HEK293 (cell line): ENCODE data around the gene MYCBPAP.

Experiments used
- BCL11A ChIP-seq: fragments of 450-650 bp; formaldehyde crosslinking; IDR thresholded peaks from 2 replicates; pipeline ENCODE4 v1.5.1; 2016; ENCODE audit warnings: low read depth, missing biosample characterization, missing genetic modification characterization
- BCL11B ChIP-seq: fragments of 450-650 bp; formaldehyde crosslinking; IDR thresholded peaks from 2 replicates; pipeline ENCODE4 v1.5.1; 2016; ENCODE audit warnings: low read depth, missing biosample characterization, missing genetic modification characterization
- KLF10 ChIP-seq: fragments of 450-650 bp; IDR thresholded peaks from 2 replicates; pipeline ENCODE4 v1.5.1; 2018; ENCODE audit warnings: missing biosample characterization, mild to moderate bottlenecking, missing genetic modification characterization
- KLF8 ChIP-seq: fragments of 450-650 bp; formaldehyde crosslinking; IDR thresholded peaks from 2 replicates; pipeline ENCODE4 v1.5.1; 2016; ENCODE audit warnings: missing biosample characterization, missing genetic modification characterization
- OSR2 ChIP-seq: fragments of 450-650 bp; formaldehyde crosslinking; IDR thresholded peaks from 2 replicates; pipeline ENCODE4 v1.5.1; 2016; ENCODE audit warnings: missing biosample characterization, missing genetic modification characterization
- PRDM2 ChIP-seq: fragments of 450-650 bp; formaldehyde crosslinking; IDR thresholded peaks from 2 replicates; pipeline ENCODE4 v1.5.1; 2016; ENCODE audit warnings: missing biosample characterization, missing genetic modification characterization, borderline replicate concordance
- REPIN1 ChIP-seq: fragments of 450-650 bp; formaldehyde crosslinking; IDR thresholded peaks from 2 replicates; pipeline ENCODE4 v1.5.1; 2017; ENCODE audit warnings: missing biosample characterization, missing genetic modification characterization, low read depth
- SP2 ChIP-seq: fragments of 450-650 bp; formaldehyde crosslinking; IDR thresholded peaks from 2 replicates; pipeline ENCODE4 v1.5.1; 2016; ENCODE audit warnings: missing biosample characterization, missing genetic modification characterization
- TCF7L2 ChIP-seq: IDR thresholded peaks from 2 replicates; pipeline ENCODE4 v1.6.1; 2011; ENCODE audit warnings: low read depth, mild to moderate bottlenecking, inconsistent platforms, low read length, moderate library complexity, borderline replicate concordance
- ZBTB20 ChIP-seq: fragments of 450-650 bp; formaldehyde crosslinking; IDR thresholded peaks from 2 replicates; pipeline ENCODE4 v1.5.1; 2016; ENCODE audit warnings: missing biosample characterization, missing genetic modification characterization
- ZBTB26 ChIP-seq: fragments of 450-650 bp; formaldehyde crosslinking; optimal IDR thresholded peaks from 2 replicates; pipeline ENCODE3; 2016; ENCODE audit warnings: missing biosample characterization, mild to moderate bottlenecking, missing genetic modification characterization
- ZEB2 ChIP-seq: fragments of 450-650 bp; formaldehyde crosslinking; IDR thresholded peaks from 2 replicates; pipeline ENCODE4 v1.5.1; 2016; ENCODE audit warnings: missing biosample characterization, missing genetic modification characterization
- ZFP69B ChIP-seq: fragments of 450-650 bp; formaldehyde crosslinking; IDR thresholded peaks from 2 replicates; pipeline ENCODE4 v1.5.1; 2016; ENCODE audit warnings: missing biosample characterization, missing genetic modification characterization
- ZNF114 ChIP-seq: fragments of 450-650 bp; formaldehyde crosslinking; IDR thresholded peaks from 2 replicates; pipeline ENCODE4 v1.5.0; 2017; ENCODE audit warnings: missing biosample characterization, missing genetic modification characterization
- ZNF133 ChIP-seq: fragments of 450-650 bp; formaldehyde crosslinking; IDR thresholded peaks from 2 replicates; pipeline ENCODE4 v1.5.1; 2016; ENCODE audit warnings: missing biosample characterization, missing genetic modification characterization
- ZNF138 ChIP-seq: fragments of 450-650 bp; formaldehyde crosslinking; IDR thresholded peaks from 2 replicates; pipeline ENCODE4 v1.5.1; 2016; ENCODE audit warnings: missing biosample characterization, missing genetic modification characterization, borderline replicate concordance
- ZNF16 ChIP-seq: fragments of 450-650 bp; formaldehyde crosslinking; IDR thresholded peaks from 2 replicates; pipeline ENCODE4 v1.5.1; 2016; ENCODE audit warnings: low read depth, missing biosample characterization, missing genetic modification characterization
- ZNF211 ChIP-seq: fragments of 450-650 bp; formaldehyde crosslinking; IDR thresholded peaks from 2 replicates; pipeline ENCODE4 v1.5.1; 2016; ENCODE audit warnings: low read depth, missing biosample characterization, missing genetic modification characterization
- ZNF274 ChIP-seq, 2 experiments: fragments of 200-500 bp in 1 of 2; fragments of 450-650 bp in 1 of 2; sonication (Bioruptor generic) in 1 of 2; formaldehyde crosslinking in 1 of 2; IDR thresholded peaks; 2 replicates each; pipeline versions ENCODE4 v1.5.1 to v1.6.1; 2014 to 2016; ENCODE audit warnings: borderline replicate concordance in 1 of 2, inconsistent platforms in 1 of 2, low read length in 1 of 2, missing biosample characterization in 1 of 2, missing genetic modification characterization in 1 of 2
- ZNF292 ChIP-seq: fragments of 450-650 bp; formaldehyde crosslinking; IDR thresholded peaks from 2 replicates; pipeline ENCODE4 v1.5.1; 2016; ENCODE audit warnings: low read depth, missing biosample characterization, missing genetic modification characterization, borderline replicate concordance
- ZNF335 ChIP-seq: fragments of 450-650 bp; formaldehyde crosslinking; conservative IDR thresholded peaks from 2 replicates; pipeline ENCODE4 v1.5.1; 2016; ENCODE audit warnings: missing biosample characterization, missing genetic modification characterization
- ZNF394 ChIP-seq: fragments of 450-650 bp; formaldehyde crosslinking; IDR thresholded peaks from 2 replicates; pipeline ENCODE4 v1.5.1; 2016; ENCODE audit warnings: missing biosample characterization, missing genetic modification characterization, mild to moderate bottlenecking, moderate library complexity, borderline replicate concordance
- ZNF423 ChIP-seq: fragments of 450-650 bp; formaldehyde crosslinking; IDR thresholded peaks from 2 replicates; pipeline ENCODE4 v1.5.1; 2016; ENCODE audit warnings: missing biosample characterization, missing genetic modification characterization
- ZNF449 ChIP-seq: fragments of 450-650 bp; formaldehyde crosslinking; IDR thresholded peaks from 2 replicates; pipeline ENCODE4 v1.5.1; 2017; ENCODE audit warnings: missing biosample characterization, mild to moderate bottlenecking, missing genetic modification characterization, moderate library complexity
- ZNF521 ChIP-seq: fragments of 450-650 bp; formaldehyde crosslinking; IDR thresholded peaks from 2 replicates; pipeline ENCODE4 v1.5.1; 2017; ENCODE audit warnings: missing biosample characterization, mild to moderate bottlenecking, missing genetic modification characterization
- ZNF548 ChIP-seq: fragments of 450-650 bp; formaldehyde crosslinking; IDR thresholded peaks from 2 replicates; pipeline ENCODE4 v1.5.1; 2016; ENCODE audit warnings: missing biosample characterization, missing genetic modification characterization
- ZNF701 ChIP-seq: fragments of 450-650 bp; formaldehyde crosslinking; IDR thresholded peaks from 2 replicates; pipeline ENCODE4 v1.5.1; 2016; ENCODE audit warnings: missing biosample characterization, missing genetic modification characterization
- ZNF776 ChIP-seq: fragments of 450-650 bp; formaldehyde crosslinking; IDR thresholded peaks from 2 replicates; pipeline ENCODE4 v1.5.0; 2017; ENCODE audit warnings: missing biosample characterization, missing genetic modification characterization, borderline replicate concordance
- ZSCAN30 ChIP-seq: fragments of 450-650 bp; IDR thresholded peaks from 2 replicates; pipeline ENCODE4 v1.5.1; 2018; ENCODE audit warnings: missing biosample characterization, mild to moderate bottlenecking, missing genetic modification characterization, moderate library complexity
- TF ChIP-seq, protein P1 (sequence below): fragments of 450-650 bp; formaldehyde crosslinking; IDR thresholded peaks from 2 replicates; pipeline ENCODE4 v1.5.1; 2016; ENCODE audit warnings: missing biosample characterization, missing genetic modification characterization
- TF ChIP-seq, protein P2 (sequence below): fragments of 450-650 bp; formaldehyde crosslinking; IDR thresholded peaks from 2 replicates; pipeline ENCODE4 v1.5.1; 2016; ENCODE audit warnings: missing biosample characterization, missing genetic modification characterization

Gene MYCBPAP

GRCh38 chr17:50533720-50534148 lies 25.5 kb downstream of the MYCBPAP start (continued):
- TF ChIP-seq ZNF274 (IDR thresholded peaks at IDR 0.05; ENCODE audit: low read length) (no peak), ZNF274 (tag by site-specific recombination; IDR thresholded peaks at IDR 0.05; ENCODE audit: borderline replicate concordance) (no peak), ZNF133 (tag by site-specific recombination) (no peak), ZNF16 (tag by site-specific recombination) (no peak), ZNF548 (tag by site-specific recombination) (no peak), ZNF701 (tag by site-specific recombination) (no peak), ZNF394 (tag by site-specific recombination) (peak; percentile 74; the same call in 1 of the 2 replicates), ZNF449 (no peak), BCL11B (tag by site-specific recombination) (0 out of 2 replicates have a peak, but pooled peaks have one; percentile 25), ZNF292 (no peak), ZNF211 (tag by site-specific recombination) (no peak), OSR2 (tag by site-specific recombination) (peak; percentile 95), ZNF138 (tag by site-specific recombination) (no peak), ZNF776 (no peak), KLF10 (tag by site-specific recombination) (no peak), ZFP69B (tag by site-specific recombination) (peak; percentile 15; the same call in 1 of the 2 replicates), SP2 (tag by site-specific recombination) (no peak), ZNF521 (tag by site-specific recombination) (no peak), TCF7L2 (no peak), REPIN1 (tag by site-specific recombination) (no peak), ZBTB26 (tag by site-specific recombination) (peak; percentile 59), KLF8 (tag by site-specific recombination) (no peak), BCL11A (0 out of 2 replicates have a peak, but pooled peaks have one; percentile 55), ZEB2 (tag by site-specific recombination) (peak; percentile 71), ZNF423 (tag by site-specific recombination) (no peak), ZNF114 (tag by site-specific recombination) (no peak), ZNF335 (tag by site-specific recombination) (peak; percentile 49), ZSCAN30 (tag by site-specific recombination) (no peak), ZBTB20 (tag by site-specific recombination) (peak; percentile 60), PRDM2 (no peak)
- TF ChIP-seq, protein P1, sequence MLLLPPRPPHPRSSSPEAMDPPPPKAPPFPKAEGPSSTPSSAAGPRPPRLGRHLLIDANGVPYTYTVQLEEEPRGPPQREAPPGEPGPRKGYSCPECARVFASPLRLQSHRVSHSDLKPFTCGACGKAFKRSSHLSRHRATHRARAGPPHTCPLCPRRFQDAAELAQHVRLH (tag by site-specific recombination): no peak
- TF ChIP-seq, protein P2, sequence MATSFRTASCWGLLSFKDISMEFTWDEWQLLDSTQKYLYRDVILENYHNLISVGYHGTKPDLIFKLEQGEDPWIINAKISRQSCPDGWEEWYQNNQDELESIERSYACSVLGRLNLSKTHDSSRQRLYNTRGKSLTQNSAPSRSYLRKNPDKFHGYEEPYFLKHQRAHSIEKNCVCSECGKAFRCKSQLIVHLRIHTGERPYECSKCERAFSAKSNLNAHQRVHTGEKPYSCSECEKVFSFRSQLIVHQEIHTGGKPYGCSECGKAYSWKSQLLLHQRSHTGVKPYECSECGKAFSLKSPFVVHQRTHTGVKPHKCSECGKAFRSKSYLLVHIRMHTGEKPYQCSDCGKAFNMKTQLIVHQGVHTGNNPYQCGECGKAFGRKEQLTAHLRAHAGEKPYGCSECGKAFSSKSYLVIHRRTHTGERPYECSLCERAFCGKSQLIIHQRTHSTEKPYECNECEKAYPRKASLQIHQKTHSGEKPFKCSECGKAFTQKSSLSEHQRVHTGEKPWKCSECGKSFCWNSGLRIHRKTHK (tag by site-specific recombination): no peak
